ENCODE data around the gene DYNLT4. TPM values are rescaled to one million over a fixed set of nuclear protein-coding genes. Genes with fewer than 3 reads are reported as not detected.

DYNLT4 gene, protein sequence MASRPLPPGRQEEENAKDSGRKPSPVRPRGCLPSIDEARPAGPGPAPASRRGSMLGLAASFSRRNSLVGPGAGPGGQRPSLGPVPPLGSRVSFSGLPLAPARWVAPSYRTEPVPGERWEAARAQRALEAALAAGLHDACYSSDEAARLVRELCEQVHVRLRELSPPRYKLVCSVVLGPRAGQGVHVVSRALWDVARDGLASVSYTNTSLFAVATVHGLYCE
- total RNA-seq (3.6 TPM), polyA plus RNA-seq (1 to 10 TPM in 2 of 4 donors, under 1 TPM in 1, not detected in 1; 0.71 to 2.6 (median 2.1) TPM)

DNA sequence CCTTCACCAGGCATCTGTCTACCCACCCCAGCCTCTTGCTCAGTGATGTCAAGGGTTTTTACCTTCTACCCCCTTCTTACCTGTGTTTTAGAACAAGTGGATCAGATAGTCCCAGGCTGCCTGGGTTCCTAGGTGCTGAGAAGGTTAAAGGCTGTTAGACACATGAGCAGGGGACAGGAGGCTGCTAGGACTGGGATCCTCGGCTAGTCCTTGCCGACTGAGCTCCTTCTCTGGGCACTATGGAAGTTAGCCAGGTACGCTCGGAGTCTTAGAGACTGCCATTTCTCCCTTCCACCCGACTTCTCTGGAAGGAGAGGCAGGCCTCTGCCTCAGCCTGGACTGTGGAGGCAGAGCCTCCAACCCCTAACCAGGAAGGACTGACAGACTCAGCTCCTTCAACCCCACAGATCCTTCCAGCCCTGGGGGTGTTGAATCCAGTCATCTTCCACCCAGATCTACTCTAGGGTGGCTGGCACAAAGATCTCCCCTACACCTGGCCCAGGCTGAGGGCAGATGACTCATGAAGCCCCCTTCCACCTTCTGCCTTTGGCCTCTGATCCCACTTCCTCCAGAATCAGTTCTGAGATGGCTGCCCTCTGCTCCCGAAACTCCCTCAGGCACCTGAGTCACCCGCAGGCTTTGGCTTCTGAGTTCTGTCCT is at the start of gene DYNLT4:
TSS of gene DYNLT4 (minus strand) at position 648 of the 660 bp plus-strand sequence. CDS start 683 bp downstream, outside the sequence.
- DNase-seq (peak in 1 of 3 donors; percentile 27), ATAC-seq (ENCODE audit: low read depth in 2 of 2) (peak in 1 of 2 donors; percentile 0)
- Histone ChIP-seq H3K27ac (ENCODE audit: insufficient read depth, low read length, poor library complexity, severe bottlenecking) (peak within 1 kb of the TSS; percentile 97), H3K4me1 (ENCODE audit: control insufficient read depth, insufficient read depth, low read length, poor library complexity, severe bottlenecking) (peaks cover 88% of the 10 kb centered on the region), H3K36me3 (ENCODE audit: control insufficient read depth, insufficient read depth, low read length) (peaks cover 50% of the 10 kb centered on the region), H3K4me3 (ENCODE audit: low read depth, low read length) (peak within 1 kb of the TSS; percentile 53), H3K27me3 (ENCODE audit: control insufficient read depth, insufficient read depth, low read length) (no peaks in the 10 kb centered on the region), H3K9me3 (ENCODE audit: control insufficient read depth in 2 of 2, low read length in 2 of 2) (no peaks in the 10 kb centered on the region)
- Mint-ChIP-seq H3K4me3 (peak within 1 kb of the TSS; percentile 73 to 95 (median 90)), H3K9me3 (no peaks in the 10 kb centered on the region), H3K4me1 (peaks cover 9 to 92% (median 43%) of the 10 kb centered on the region in 4 donors), H3K36me3 (peaks cover 36% of the 10 kb centered on the region), H3K27me3 (peaks cover 7% of the 10 kb centered on the region), H3K27ac (peak within 1 kb of the TSS; percentile 99 to 100 (median 99))

DNA sequence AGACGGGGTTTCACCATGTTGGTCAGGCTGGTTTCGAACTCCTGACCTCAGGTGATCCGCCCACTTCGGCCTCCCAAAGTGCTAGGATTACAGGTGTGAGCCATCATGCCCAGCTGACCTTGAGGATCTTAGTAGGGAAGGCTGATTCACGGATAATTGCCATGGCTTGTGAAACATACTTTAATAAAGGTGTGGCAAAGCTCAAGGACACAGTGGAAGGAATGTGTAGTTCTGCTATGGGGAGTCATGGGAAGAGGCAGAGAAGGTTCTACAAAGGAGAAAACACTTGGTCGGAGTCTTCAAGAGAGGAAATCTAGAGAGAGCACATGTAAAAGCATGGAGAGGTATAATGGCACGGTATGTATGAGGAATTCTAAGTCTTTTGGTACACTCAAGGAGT is 48.6 kb upstream of the DYNLT4 start:
- ATAC-seq (ENCODE audit: low read depth in 2 of 2) (no peak), DNase-seq (no peak)
- Histone ChIP-seq H3K27ac (ENCODE audit: insufficient read depth, low read length, poor library complexity, severe bottlenecking) (no peak overlapping the region), H3K9me3 (ENCODE audit: control insufficient read depth in 2 of 2, low read length in 2 of 2) (no peaks in the 10 kb centered on the region), H3K27me3 (ENCODE audit: control insufficient read depth, insufficient read depth, low read length) (no peaks in the 10 kb centered on the region), H3K4me1 (ENCODE audit: control insufficient read depth, insufficient read depth, low read length, poor library complexity, severe bottlenecking) (no peaks in the 10 kb centered on the region), H3K36me3 (ENCODE audit: control insufficient read depth, insufficient read depth, low read length) (peaks cover 5% of the 10 kb centered on the region), H3K4me3 (ENCODE audit: low read depth, low read length) (no peak overlapping the region)
- Mint-ChIP-seq H3K9me3 (no peaks in the 10 kb centered on the region), H3K27me3 (no peaks in the 10 kb centered on the region), H3K4me1 (peaks cover 0 to 3% (median 0%) of the 10 kb centered on the region in 4 donors), H3K27ac (peak overlapping the region in 1 of 3 donors; percentile 28), H3K4me3 (no peak overlapping the region), H3K36me3 (peaks cover 36% of the 10 kb centered on the region)

DNA sequence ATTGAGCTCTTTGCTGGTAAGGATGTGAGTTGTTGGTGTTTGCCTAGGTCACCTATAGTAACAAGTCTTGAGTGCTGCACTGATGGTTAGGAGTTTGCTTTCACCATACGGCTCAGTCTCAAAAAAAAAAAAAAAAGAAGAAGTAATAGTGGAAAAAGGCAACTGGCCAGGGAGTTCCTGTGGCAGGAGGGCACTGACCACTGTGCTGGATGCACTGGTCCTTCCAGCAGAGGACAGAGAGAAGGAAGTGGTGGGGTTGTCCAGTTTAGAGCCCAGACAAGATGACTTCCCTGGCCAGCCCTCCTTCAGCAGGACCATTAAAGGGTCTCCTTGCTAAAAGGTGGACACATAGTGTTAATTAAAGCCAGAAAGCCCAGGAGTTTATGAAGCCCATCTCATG is 47.8 kb upstream of the DYNLT4 start:
- no peak for ATAC-seq (ENCODE audit: low read depth in 2 of 2)
- H3K27ac ChIP-seq (ENCODE audit: insufficient read depth, low read length, poor library complexity, severe bottlenecking), result no peak overlapping the region
- H3K9me3 ChIP-seq (ENCODE audit: control insufficient read depth in 2 of 2, low read length in 2 of 2), result no peaks in the 10 kb centered on the region
- no peak for DNase-seq
- peaks cover 8% of the 10 kb centered on the region for H3K36me3 ChIP-seq (ENCODE audit: control insufficient read depth, insufficient read depth, low read length)
- Mint-ChIP-seq H3K4me3 (no peak overlapping the region), H3K9me3 (no peaks in the 10 kb centered on the region), H3K4me1 (peaks cover 0 to 3% (median 0%) of the 10 kb centered on the region in 4 donors), H3K27me3 (no peaks in the 10 kb centered on the region), H3K36me3 (peaks cover 44% of the 10 kb centered on the region), H3K27ac (no peak overlapping the region)
- H3K27me3 ChIP-seq (ENCODE audit: control insufficient read depth, insufficient read depth, low read length), result no peaks in the 10 kb centered on the region
- no peaks in the 10 kb centered on the region for H3K4me1 ChIP-seq (ENCODE audit: control insufficient read depth, insufficient read depth, low read length, poor library complexity, severe bottlenecking)
- H3K4me3 ChIP-seq (ENCODE audit: low read depth, low read length), result no peak overlapping the region

DNA sequence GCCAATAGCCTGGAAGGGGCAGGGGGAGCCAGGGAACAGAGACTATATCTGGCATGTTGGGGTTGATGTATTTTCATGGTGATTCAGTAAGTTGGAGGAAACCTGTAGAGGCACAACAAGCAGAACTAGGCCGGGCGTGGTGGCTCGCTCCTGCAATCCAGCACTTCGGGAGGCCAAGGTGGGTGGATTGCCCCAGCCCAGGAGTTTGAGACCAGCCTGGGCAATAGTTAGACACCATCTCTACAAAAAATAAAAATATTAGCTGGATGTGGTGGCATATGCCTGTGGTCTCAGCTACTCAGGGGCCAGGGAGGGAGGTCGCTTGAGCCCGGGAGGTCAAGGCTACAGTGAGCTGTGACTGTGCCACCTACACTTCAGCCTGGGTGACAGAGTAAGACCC is 46.0 kb upstream of the DYNLT4 start:
- DNase-seq, result no peak
- Histone ChIP-seq H3K27ac (ENCODE audit: insufficient read depth, low read length, poor library complexity, severe bottlenecking) (no peak overlapping the region), H3K9me3 (ENCODE audit: control insufficient read depth in 2 of 2, low read length in 2 of 2) (no peaks in the 10 kb centered on the region), H3K36me3 (ENCODE audit: control insufficient read depth, insufficient read depth, low read length) (peaks cover 8% of the 10 kb centered on the region), H3K27me3 (ENCODE audit: control insufficient read depth, insufficient read depth, low read length) (no peaks in the 10 kb centered on the region), H3K4me3 (ENCODE audit: low read depth, low read length) (no peak overlapping the region), H3K4me1 (ENCODE audit: control insufficient read depth, insufficient read depth, low read length, poor library complexity, severe bottlenecking) (no peaks in the 10 kb centered on the region)
- peaks cover 43% of the 10 kb centered on the region for H3K36me3 Mint-ChIP-seq
- ATAC-seq (ENCODE audit: low read depth in 2 of 2), result no peak
- peaks cover 0 to 1% (median 0%) of the 10 kb centered on the region in 7 donors for H3K9me3 Mint-ChIP-seq
- no peak overlapping the region for H3K27ac Mint-ChIP-seq
- no peak overlapping the region for H3K4me3 Mint-ChIP-seq
- H3K4me1 Mint-ChIP-seq, result peaks cover 0 to 3% (median under 1%) of the 10 kb centered on the region in 4 donors
- no peaks in the 10 kb centered on the region for H3K27me3 Mint-ChIP-seq

DNA sequence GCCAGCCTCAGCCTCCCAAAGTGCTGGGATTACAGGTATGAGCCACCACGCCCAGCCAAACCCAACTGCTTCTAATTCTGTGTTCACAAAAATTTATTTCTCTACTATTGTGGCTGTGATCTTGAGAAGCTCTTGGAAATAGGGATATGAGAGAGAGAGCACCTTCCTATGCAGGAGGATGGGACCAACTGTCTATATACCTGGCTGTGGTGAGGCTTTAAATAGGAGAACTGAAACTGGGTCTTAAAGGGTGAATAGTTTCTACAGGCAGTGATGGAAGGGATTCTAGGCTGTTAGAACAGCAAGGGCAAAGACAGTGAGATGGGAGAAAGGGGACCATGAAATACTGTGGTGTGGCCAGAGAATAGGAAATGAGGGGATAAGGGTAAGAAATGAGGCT is 44.2 kb upstream of the DYNLT4 start:
- DNase-seq, result no peak
- Mint-ChIP-seq H3K9me3 (peaks cover 0 to 1% (median 0%) of the 10 kb centered on the region in 7 donors), H3K27me3 (no peaks in the 10 kb centered on the region), H3K27ac (peak overlapping the region in 1 of 3 donors; percentile 48), H3K36me3 (peaks cover 36% of the 10 kb centered on the region), H3K4me1 (peaks cover 0 to 3% (median under 1%) of the 10 kb centered on the region in 4 donors), H3K4me3 (no peak overlapping the region)
- H3K27ac ChIP-seq (ENCODE audit: insufficient read depth, low read length, poor library complexity, severe bottlenecking), result no peak overlapping the region
- no peak for ATAC-seq (ENCODE audit: low read depth in 2 of 2)
- H3K4me3 ChIP-seq (ENCODE audit: low read depth, low read length), result no peak overlapping the region
- peaks cover 8% of the 10 kb centered on the region for H3K36me3 ChIP-seq (ENCODE audit: control insufficient read depth, insufficient read depth, low read length)
- H3K27me3 ChIP-seq (ENCODE audit: control insufficient read depth, insufficient read depth, low read length), result no peaks in the 10 kb centered on the region
- H3K4me1 ChIP-seq (ENCODE audit: control insufficient read depth, insufficient read depth, low read length, poor library complexity, severe bottlenecking), result no peaks in the 10 kb centered on the region
- no peaks in the 10 kb centered on the region for H3K9me3 ChIP-seq (ENCODE audit: control insufficient read depth in 2 of 2, low read length in 2 of 2)

DNA sequence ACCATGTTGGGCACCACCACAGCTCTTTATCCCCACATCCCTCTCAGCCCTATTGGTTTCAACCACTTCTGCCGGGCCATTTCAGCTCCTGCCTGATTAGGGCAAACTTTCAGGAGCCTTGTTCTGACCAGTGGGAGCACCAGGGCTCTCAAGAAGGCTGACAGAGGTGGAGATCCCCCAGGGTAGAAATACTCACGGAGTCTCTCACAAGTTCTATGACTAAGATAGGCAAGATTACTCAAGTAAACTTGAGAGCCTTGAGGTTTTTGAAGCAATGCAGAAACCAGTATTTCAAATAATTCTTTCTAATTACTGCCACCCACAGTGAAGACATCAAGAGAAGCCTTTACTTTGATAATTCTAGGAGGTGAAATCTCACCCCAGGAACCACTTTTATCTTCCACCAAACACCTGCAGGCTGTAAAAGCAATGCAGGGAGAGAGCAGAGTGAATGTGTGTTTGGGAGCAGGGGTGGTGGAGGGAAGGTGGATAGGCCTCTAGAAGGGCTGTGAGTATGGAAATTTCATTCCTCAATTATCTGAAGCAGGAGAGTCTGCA is 42.5 kb upstream of the DYNLT4 start:
- Histone ChIP-seq H3K27ac (ENCODE audit: insufficient read depth, low read length, poor library complexity, severe bottlenecking) (no peak overlapping the region), H3K9me3 (ENCODE audit: control insufficient read depth in 2 of 2, low read length in 2 of 2) (no peaks in the 10 kb centered on the region), H3K4me3 (ENCODE audit: low read depth, low read length) (no peak overlapping the region), H3K36me3 (ENCODE audit: control insufficient read depth, insufficient read depth, low read length) (peaks cover 8% of the 10 kb centered on the region), H3K4me1 (ENCODE audit: control insufficient read depth, insufficient read depth, low read length, poor library complexity, severe bottlenecking) (no peaks in the 10 kb centered on the region), H3K27me3 (ENCODE audit: control insufficient read depth, insufficient read depth, low read length) (no peaks in the 10 kb centered on the region)
- Mint-ChIP-seq H3K4me3 (no peak overlapping the region), H3K27ac (peak overlapping the region in 1 of 3 donors; percentile 54), H3K27me3 (peaks cover 6% of the 10 kb centered on the region), H3K36me3 (peaks cover 26% of the 10 kb centered on the region), H3K4me1 (peaks cover 0 to 3% (median 2%) of the 10 kb centered on the region in 4 donors), H3K9me3 (peaks cover 0 to 1% (median 0%) of the 10 kb centered on the region in 7 donors)
- ATAC-seq (ENCODE audit: low read depth in 2 of 2) (no peak), DNase-seq (no peak)

DNA sequence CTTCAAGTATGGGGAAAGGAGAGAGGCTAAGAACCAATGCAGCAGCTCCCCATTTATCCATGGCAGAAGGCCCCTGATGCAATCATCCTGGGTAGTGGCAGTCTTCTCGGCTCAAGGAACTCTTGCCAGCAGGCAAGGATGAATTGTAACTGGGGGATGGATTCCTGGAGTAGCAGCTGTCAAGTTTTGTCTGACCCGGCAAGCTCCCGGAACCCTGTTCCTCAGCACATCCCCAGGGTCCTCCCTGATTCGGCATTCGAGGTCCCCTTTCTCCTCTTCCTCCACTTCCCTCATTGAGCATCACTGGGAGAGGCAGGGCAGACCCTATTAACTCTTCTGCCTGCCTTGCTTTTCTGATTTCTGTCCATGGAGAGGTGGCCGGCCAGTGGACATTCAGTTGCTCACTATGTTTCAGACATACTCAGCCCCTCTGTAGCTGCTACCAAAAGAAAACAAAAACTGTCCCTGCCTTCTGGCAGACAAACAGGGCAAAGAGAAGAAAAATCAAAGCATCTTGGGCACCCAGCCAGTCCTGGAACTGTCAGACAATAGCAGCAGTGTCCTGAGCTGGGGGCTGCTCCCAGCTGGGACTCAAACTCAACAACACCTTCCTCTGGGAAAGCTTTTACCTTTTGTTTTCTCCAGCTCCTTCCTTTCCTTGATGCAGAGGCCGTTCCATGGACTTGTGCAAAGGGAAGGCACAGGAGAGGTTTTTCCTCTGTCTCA is 41.5 kb upstream of the DYNLT4 start:
- Mint-ChIP-seq H3K27ac (no peak overlapping the region), H3K4me3 (no peak overlapping the region), H3K4me1 (peaks cover 0 to 5% (median 3%) of the 10 kb centered on the region in 4 donors), H3K36me3 (peaks cover 21% of the 10 kb centered on the region), H3K9me3 (peaks cover 0 to 2% (median 0%) of the 10 kb centered on the region in 7 donors), H3K27me3 (peaks cover 16% of the 10 kb centered on the region)
- Histone ChIP-seq H3K36me3 (ENCODE audit: control insufficient read depth, insufficient read depth, low read length) (peaks cover 8% of the 10 kb centered on the region), H3K27me3 (ENCODE audit: control insufficient read depth, insufficient read depth, low read length) (no peaks in the 10 kb centered on the region), H3K27ac (ENCODE audit: insufficient read depth, low read length, poor library complexity, severe bottlenecking) (no peak overlapping the region), H3K4me1 (ENCODE audit: control insufficient read depth, insufficient read depth, low read length, poor library complexity, severe bottlenecking) (no peaks in the 10 kb centered on the region), H3K4me3 (ENCODE audit: low read depth, low read length) (no peak overlapping the region), H3K9me3 (ENCODE audit: control insufficient read depth in 2 of 2, low read length in 2 of 2) (no peaks in the 10 kb centered on the region)
- DNase-seq (no peak), ATAC-seq (ENCODE audit: low read depth in 2 of 2) (no peak)
